K562 (cell line): ENCODE data around the gene SORCS2. TPM values are rescaled to one million over a fixed set of nuclear protein-coding genes. Genes with fewer than 3 reads are reported as not detected.

Experiments used
- ATAC-seq: fragments of 200-7000 bp; cut with Tn5 transposase; 3 replicates; pipeline ENCODE4 v1.9.1; 2020; ENCODE audit warnings: moderate library complexity
- BruUV-seq: library from RNA; stranded (reverse); fragments of 400-500 nt; replicated peaks from 2 replicates; lab custom pipeline; 2021; lab: Mats Ljungman, UMichigan
- CTCF ChIA-PET: fragments of 300-600 bp; formaldehyde crosslinking; extraction: SDS; loops from one replicate; lab custom pipeline; 2021; ENCODE audit warnings: low intra/inter-chr PET ratio; lab: Yijun Ruan, JAX
- POLR2A ChIA-PET: fragments of 300-600, 350-650 bp; sonication (Branson Sonifier 250); formaldehyde crosslinking; extraction: SDS; loops from one replicate; lab custom pipeline; 2021; ENCODE audit warnings: antibody characterized with exemption, inconsistent platforms; lab: Yijun Ruan, JAX
- DNase-seq, 4 experiments: peaks; one replicate each; pipeline versions ENCODE4 v3.0.0 to v3.0.0-alpha.2; 2011 to 2018; ENCODE audit warnings: low spot score in 3 of 4, mixed read lengths in 3 of 4; ENCODE audit errors: extremely low read depth in 1 of 4
- FAIRE-seq: peaks from 2 replicates; lab custom pipeline; 2011; peaks lifted over from hg19 to GRCh38; lab: Jason Lieb, UNC
- H2AFZ ChIP-seq: 2 replicates; pipeline ENCODE4 v1.6.0; 2011; ENCODE audit warnings: low read depth, low read length, control low read depth, inconsistent platforms
- H3K27ac ChIP-seq: fragments of 200-600 bp; 3 replicates; pipeline ENCODE4 v1.8.0; 2011; ENCODE audit warnings: low read depth, mild to moderate bottlenecking, control low read depth, inconsistent platforms, low read length, moderate library complexity, mixed read lengths; ENCODE audit errors: extremely low read depth
- H3K27me3 ChIP-seq, 2 experiments: fragments of 300-600 bp in 1 of 2; 2 replicates in 1 of 2; 3 replicates in 1 of 2; pipeline versions ENCODE4 v1.6.0 to v1.8.0; 2011; ENCODE audit warnings: inconsistent platforms in 2 of 2, low read length in 2 of 2, mild to moderate bottlenecking in 1 of 2, mixed read lengths in 1 of 2, moderate library complexity in 1 of 2; ENCODE audit not compliant: control insufficient read depth in 2 of 2, insufficient read depth in 2 of 2
- H3K36me3 ChIP-seq: fragments of 300-600 bp; 3 replicates; pipeline ENCODE4 v1.8.0; 2011; ENCODE audit warnings: mild to moderate bottlenecking, low read length, inconsistent platforms; ENCODE audit not compliant: control insufficient read depth, insufficient read depth
- H3K4me1 ChIP-seq, 2 experiments: fragments of 200-600 bp in 1 of 2; replicated peaks in 1 of 2; 2 replicates in 1 of 2; 3 replicates in 1 of 2; pipeline versions ENCODE4 v1.5.1 to v1.8.0; 2011; ENCODE audit warnings: inconsistent platforms in 2 of 2, low read length in 2 of 2, mild to moderate bottlenecking in 1 of 2, mixed read lengths in 1 of 2, moderate library complexity in 1 of 2; ENCODE audit not compliant: control insufficient read depth in 2 of 2, insufficient read depth in 2 of 2
- H3K4me2 ChIP-seq: 2 replicates; pipeline ENCODE4 v1.6.1; 2011; ENCODE audit warnings: low read length, control low read depth, inconsistent platforms, mixed read lengths; ENCODE audit not compliant: insufficient read depth
- H3K4me3 ChIP-seq: fragments of 200-600 bp; sonication (generic), shearing (Covaris generic); 2 replicates; pipeline ENCODE4 v1.5.1; 2016; ENCODE audit warnings: control low read depth, inconsistent platforms
- H3K79me2 ChIP-seq: fragments of 200-600 bp; 3 replicates; pipeline ENCODE4 v1.8.0; 2011; ENCODE audit warnings: low read length, inconsistent platforms; ENCODE audit not compliant: control insufficient read depth, insufficient read depth
- H3K9ac ChIP-seq, 2 experiments: 2 replicates each; pipeline versions ENCODE4 v1.6.0 to v1.6.1; 2011; ENCODE audit warnings: low read depth in 2 of 2, low read length in 2 of 2, control low read depth in 1 of 2, inconsistent platforms in 1 of 2, mild to moderate bottlenecking in 1 of 2, mixed read lengths in 1 of 2; ENCODE audit not compliant: insufficient read depth in 1 of 2
- H3K9me1 ChIP-seq: one replicate; pipeline ENCODE4 v1.6.0; 2011; ENCODE audit warnings: inconsistent platforms, mild to moderate bottlenecking, low read length, moderate library complexity; ENCODE audit not compliant: control insufficient read depth, insufficient read depth
- H3K9me3 ChIP-seq: replicated peaks from 2 replicates; pipeline ENCODE4 v1.5.1; 2011; ENCODE audit warnings: low read depth, low read length, inconsistent platforms; ENCODE audit not compliant: control insufficient read depth, insufficient read depth
- H4K20me1 ChIP-seq: replicated peaks from 2 replicates; pipeline ENCODE4 v1.6.1; 2011; ENCODE audit warnings: low read length, inconsistent platforms, mixed read lengths; ENCODE audit not compliant: control insufficient read depth, insufficient read depth
- ARHGAP35 ChIP-seq: fragments of 450-650 bp; IDR thresholded peaks from 2 replicates; pipeline ENCODE4 v1.6.1; 2018; ENCODE audit not compliant: partially characterized antibody
- CCNT2 ChIP-seq: IDR thresholded peaks from 2 replicates; pipeline ENCODE4 v1.6.1; 2011; ENCODE audit warnings: borderline replicate concordance, low read depth, mild to moderate bottlenecking, moderate library complexity, mixed read lengths, low read length; ENCODE audit not compliant: insufficient read length; ENCODE audit errors: extremely low read depth
- CREB1 ChIP-seq, 2 experiments: sonication (generic) in 1 of 2; formaldehyde crosslinking in 1 of 2; IDR thresholded peaks; 2 replicates each; pipeline versions ENCODE4 v1.6.1 to v1.8.0; 2012 to 2022; ENCODE audit warnings: inconsistent platforms in 1 of 2, mild to moderate bottlenecking in 1 of 2, missing genetic modification reagents in 1 of 2, moderate library complexity in 1 of 2
- MTA2 ChIP-seq: fragments of 450-650 bp; IDR thresholded peaks from 2 replicates; pipeline ENCODE4 v1.6.1; 2016; ENCODE audit warnings: low read depth
- NR1H2 ChIP-seq: sonication (generic); formaldehyde crosslinking; IDR thresholded peaks from 2 replicates; pipeline ENCODE4 v1.4.0; 2020; ENCODE audit warnings: mild to moderate bottlenecking, missing genetic modification reagents
- STAT5A ChIP-seq: IDR thresholded peaks from 2 replicates; pipeline ENCODE4 v1.6.1; 2012; ENCODE audit warnings: low read length, inconsistent platforms, borderline replicate concordance
- TRIM28 ChIP-seq: fragments of 450-650 bp; IDR thresholded peaks from 2 replicates; pipeline ENCODE4 v1.6.1; 2017
- ZNF263 ChIP-seq: sonication (generic); formaldehyde crosslinking; IDR thresholded peaks from 2 replicates; pipeline ENCODE4 v1.8.0; 2022; ENCODE audit warnings: mild to moderate bottlenecking, missing genetic modification reagents, borderline replicate concordance
- ZNF586 ChIP-seq: fragments of 450-650 bp; formaldehyde crosslinking; conservative IDR thresholded peaks from 2 replicates; pipeline ENCODE4 v1.4.0; 2020; ENCODE audit warnings: mild to moderate bottlenecking, moderate library complexity
- WGBS: fragments of 100-300 bp; shearing (Covaris generic); methylation state at CpG from one replicate; pipeline ENCODE4 v1.1.6; 2016; ENCODE audit warnings: low coverage, mixed read lengths; ENCODE audit not compliant: insufficient coverage; ENCODE audit errors: missing lambda C conversion rate; 5-methylcytosine and 5-hydroxymethylcytosine counted together
- in situ Hi-C: fragments of 300-500 bp; cut with MboI; formaldehyde crosslinking; loops from 4 replicates; pipeline ENCODE4 v1.15.0; 2018; ENCODE audit warnings: inconsistent platforms, mixed read lengths
- intact Hi-C: fragments of 100-400 bp; cut with micrococcal nuclease; formaldehyde crosslinking; loops from 2 replicates; pipeline ENCODE4 v1.14.2; 2022
- polyA plus RNA-seq, 8 experiments: library from polyadenylated mRNA; depleted of rRNA in 4 of 8; stranded (reverse) in 5 of 8; unstranded in 3 of 8; fragments of >200 nt; fragmentation: Nextera tagmentation in 2 of 8; fragmentation: Illumina TruSeq in 1 of 8; extraction: Ambion mirVana in 2 of 8; extraction: Trizol in 1 of 8; gene quantifications; 2 replicates each; pipeline versions ENCODE4 v1.2.1 to v1.2.3, GENCODE V29; 2011 to 2014; ENCODE audit warnings: inconsistent platforms in 1 of 8, missing spikeins in 1 of 8
- total RNA-seq, 7 experiments: library from RNA; depleted of rRNA in 6 of 7; stranded (reverse); fragments of >200 nt in 6 of 7; fragmentation: Illumina TruSeq in 2 of 7; extraction: Trizol in 2 of 7; gene quantifications; 2 replicates each; pipeline versions ENCODE4 v1.2.1 to v1.2.3, GENCODE V29; 2011 to 2021; ENCODE audit warnings: low replicate concordance in 1 of 7
- TF ChIP-seq, protein P1 (sequence below), 2 experiments: fragments of 450-650 bp in 1 of 2; sonication (generic) in 1 of 2; formaldehyde crosslinking in 1 of 2; IDR thresholded peaks in 1 of 2; conservative IDR thresholded peaks in 1 of 2; 2 replicates each; pipeline versions ENCODE4 v1.6.1 to v1.8.1; 2016 to 2023; ENCODE audit warnings: mild to moderate bottlenecking in 2 of 2, moderate library complexity in 2 of 2, inconsistent platforms in 1 of 2, missing genetic modification reagents in 1 of 2
- TF ChIP-seq, protein P2 (sequence below): fragments of 450-650 bp; conservative IDR thresholded peaks from 2 replicates; pipeline ENCODE4 v1.6.1; 2016; ENCODE audit warnings: missing genetic modification characterization, low read depth, mild to moderate bottlenecking, missing compliant biosample characterization, moderate library complexity

Gene SORCS2
- total and polyA plus RNA-seq, 9 of the 15 experiments (the other 6 are each of a cell fraction or from before 2014, with no cell fraction given), result not detected

DNA sequence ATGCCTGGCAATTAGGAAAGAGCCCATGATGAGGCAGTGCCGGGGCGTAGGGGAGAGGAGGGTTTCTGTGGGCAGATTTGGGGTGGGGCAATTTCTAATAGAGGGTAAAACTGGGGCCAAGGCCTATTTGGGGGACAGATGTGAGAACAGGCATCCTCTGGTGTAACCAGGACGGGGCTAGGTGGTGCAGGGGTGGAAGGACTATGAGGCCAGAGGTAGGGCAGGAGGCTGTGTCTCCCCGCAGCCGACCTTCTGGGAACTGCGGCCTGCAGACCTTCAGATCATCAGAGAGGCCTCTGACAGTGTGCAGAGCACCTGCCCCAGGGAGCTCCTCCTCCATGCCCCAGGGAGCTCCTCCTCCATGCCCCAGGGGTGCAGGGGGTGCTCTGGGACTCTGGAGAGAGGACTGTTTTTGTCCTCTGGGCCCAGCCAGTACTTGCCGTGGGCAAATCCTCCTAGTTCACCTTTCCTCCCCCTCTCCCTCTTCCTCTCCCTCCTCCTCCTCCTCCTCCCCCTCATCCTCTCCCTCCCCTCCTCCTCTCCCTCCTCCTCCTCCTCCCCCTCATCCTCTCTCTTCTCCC lies 101.9 kb downstream of the SORCS2 start:
- H3K4me3 ChIP-seq, result no peak overlapping the region
- ChIA-PET POLR2A (no interaction called here), CTCF (no interaction called here)
- H3K4me1 ChIP-seq, result no peaks in the 10 kb centered on the region
- peaks cover 0 to 36% of the 10 kb centered on the region in 2 experiments; a peak in 4 of 5 replicates for H3K27me3 ChIP-seq
- no peak overlapping the region for H3K9ac ChIP-seq
- no peak overlapping the region for H2AFZ ChIP-seq
- in situ Hi-C loops (no loop called here), intact Hi-C loops (loop anchor here (10.0 kb wide), 1 partner anchor 99 kb away; the partner anchor contains the start of gene SORCS2)
- H3K79me2 ChIP-seq, result no peaks in the 10 kb centered on the region
- H3K36me3 ChIP-seq, result no peaks in the 10 kb centered on the region
- no peak overlapping the region for H3K4me2 ChIP-seq
- DNase-seq, result no peak
- no TSS peak for BruUV-seq
- H3K9me3 ChIP-seq, result no peaks in the 10 kb centered on the region
- 0% methylated on average over 4 of the region's 7 CpGs for WGBS
- no peaks in the 10 kb centered on the region for H3K9me1 ChIP-seq
- H4K20me1 ChIP-seq, result 0 out of 2 replicates have a peak, but pooled peaks cover 7% of the 10 kb centered on the region
- no peak for ATAC-seq
- TF ChIP-seq ZNF263 (CRISPR knock-in tag) (peak; percentile 96), CCNT2 (no peak)
- no peak overlapping the region for H3K27ac ChIP-seq
- FAIRE-seq, result no peak

DNA sequence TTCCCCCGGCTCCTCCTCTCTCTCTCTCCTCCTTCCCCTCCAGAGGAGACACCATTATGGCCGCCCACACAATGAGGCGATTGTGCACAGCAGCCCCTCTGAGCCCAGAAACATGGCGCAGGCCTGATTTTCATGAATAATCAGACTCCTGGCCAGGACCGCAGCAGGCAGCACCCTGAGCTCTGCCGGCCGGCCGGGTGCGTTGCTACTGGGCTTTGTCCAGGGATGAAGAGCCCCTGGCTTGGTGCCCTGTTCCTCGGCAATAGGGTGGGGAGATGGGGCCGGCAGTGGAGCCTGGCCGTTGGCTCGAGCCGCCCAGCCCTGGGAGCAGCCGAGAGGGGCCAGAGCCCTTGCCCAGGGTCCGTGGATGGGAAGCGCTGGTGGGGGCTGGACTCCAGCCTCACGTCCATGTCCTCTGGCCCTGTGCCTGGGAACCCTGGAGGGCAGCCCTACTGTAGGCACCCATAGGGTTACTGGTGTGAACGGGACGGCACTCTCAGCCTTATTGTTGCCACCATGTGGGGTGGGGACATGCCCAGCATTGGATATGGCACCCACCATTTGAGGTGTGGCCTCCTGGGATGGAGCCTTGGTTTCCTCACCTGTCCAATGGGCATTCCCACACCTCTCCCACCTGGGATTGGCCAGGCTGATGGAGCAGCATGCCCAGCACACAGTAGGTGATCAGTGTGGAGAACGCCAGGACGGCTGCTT lies 103.0 kb downstream of the SORCS2 start:
- 0 out of 2 replicates have a peak, but pooled peaks cover 7% of the 10 kb centered on the region for H4K20me1 ChIP-seq
- no TSS peak for BruUV-seq
- no peak overlapping the region for H2AFZ ChIP-seq
- no peak overlapping the region for H3K9ac ChIP-seq
- DNase-seq (no peak), FAIRE-seq (no peak), ATAC-seq (no peak)
- no peaks in the 10 kb centered on the region for H3K4me1 ChIP-seq
- CTCF ChIA-PET, result no interaction called here
- POLR2A ChIA-PET, result interaction anchor here (0.7 kb wide), 1 partner anchor 11 kb away, joined by 3 read pairs; no protein-coding TSS in a partner anchor
- intact Hi-C loops (loop anchor here (10.0 kb wide), 1 partner anchor 101 kb away; the partner anchor contains the start of gene SORCS2), in situ Hi-C loops (no loop called here)
- H3K79me2 ChIP-seq, result no peaks in the 10 kb centered on the region
- H3K36me3 ChIP-seq, result no peaks in the 10 kb centered on the region
- no peaks in the 10 kb centered on the region for H3K9me3 ChIP-seq
- 12% methylated on average over 15 of the region's 22 CpGs for WGBS
- no peak overlapping the region for H3K27ac ChIP-seq
- H3K27me3 ChIP-seq, result peaks cover 6 to 39% of the 10 kb centered on the region in 2 experiments; a peak in 4 of 5 replicates
- no peak overlapping the region for H3K4me2 ChIP-seq
- no peak overlapping the region for H3K4me3 ChIP-seq
- no peaks in the 10 kb centered on the region for H3K9me1 ChIP-seq
- TF ChIP-seq, protein P1, sequence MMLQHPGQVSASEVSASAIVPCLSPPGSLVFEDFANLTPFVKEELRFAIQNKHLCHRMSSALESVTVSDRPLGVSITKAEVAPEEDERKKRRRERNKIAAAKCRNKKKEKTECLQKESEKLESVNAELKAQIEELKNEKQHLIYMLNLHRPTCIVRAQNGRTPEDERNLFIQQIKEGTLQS (IDR thresholded peaks at IDR 0.05), result no peak
- TF ChIP-seq, protein P1 (CRISPR knock-in tag; conservative IDR thresholded peaks at IDR 0.05), result no peak
- TF ChIP-seq CREB1 (IDR thresholded peaks at IDR 0.05) (no peak), CREB1 (CRISPR knock-in tag; IDR thresholded peaks at IDR 0.05) (no peak), STAT5A (no peak), ZNF586 (CRISPR knock-in tag) (no peak), NR1H2 (no peak), ARHGAP35 (no peak), MTA2 (no peak), TRIM28 (no peak)
- TF ChIP-seq, protein P2, sequence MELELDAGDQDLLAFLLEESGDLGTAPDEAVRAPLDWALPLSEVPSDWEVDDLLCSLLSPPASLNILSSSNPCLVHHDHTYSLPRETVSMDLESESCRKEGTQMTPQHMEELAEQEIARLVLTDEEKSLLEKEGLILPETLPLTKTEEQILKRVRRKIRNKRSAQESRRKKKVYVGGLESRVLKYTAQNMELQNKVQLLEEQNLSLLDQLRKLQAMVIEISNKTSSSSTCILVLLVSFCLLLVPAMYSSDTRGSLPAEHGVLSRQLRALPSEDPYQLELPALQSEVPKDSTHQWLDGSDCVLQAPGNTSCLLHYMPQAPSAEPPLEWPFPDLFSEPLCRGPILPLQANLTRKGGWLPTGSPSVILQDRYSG (tag), result no peak
